ENCODE measurements around the gene TMEM198. TPM values are rescaled to one million over a fixed set of nuclear protein-coding genes. Genes with fewer than 3 reads are reported as not detected.

Gene TMEM198
- total RNA-seq, 8 experiments from 2014 or later = 4.8 to 26.5 (median 11.1) TPM

DNA sequence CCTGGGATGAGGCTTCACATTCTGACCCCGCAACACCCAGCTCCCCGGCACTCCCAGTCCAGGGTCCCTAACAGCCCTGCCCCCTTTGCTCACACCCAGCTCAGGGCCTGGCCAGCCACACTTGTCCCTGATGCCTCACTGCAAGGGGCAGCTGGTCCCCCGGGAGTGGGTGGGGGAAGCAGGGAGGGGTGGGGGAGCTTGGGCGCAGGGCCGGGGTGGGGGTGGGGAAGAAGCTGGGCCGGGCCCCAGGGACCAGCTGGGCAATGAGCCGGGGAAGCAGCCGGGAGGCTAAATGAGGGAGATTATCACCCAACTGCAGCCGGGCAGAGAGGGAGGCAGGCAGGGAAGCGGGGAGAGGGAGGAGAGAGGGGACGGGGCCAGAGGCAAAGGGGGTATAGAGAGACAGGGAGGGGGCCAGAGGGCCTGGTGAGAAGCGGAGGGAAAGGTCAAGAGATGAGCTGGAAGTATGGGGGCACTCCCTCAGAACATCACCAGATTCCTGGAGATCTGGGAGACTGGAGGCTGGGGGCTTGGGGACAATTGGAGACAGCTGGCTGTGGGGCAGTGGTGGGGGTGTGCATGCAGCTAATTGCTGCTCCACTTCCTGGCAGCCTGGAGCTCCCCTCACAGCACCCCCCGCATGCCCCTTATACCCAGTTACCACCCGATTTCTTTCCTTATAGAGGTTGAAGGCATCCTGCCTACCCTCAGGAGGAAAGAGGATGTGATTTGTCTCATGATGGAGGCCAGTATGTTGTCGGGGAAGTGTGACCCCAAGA lies 32.1 kb upstream of the TMEM198 start:
- Histone ChIP-seq H3K4me3 (no peak overlapping the region), H3K27ac (peak overlapping the region; percentile 84 to 89), H3K4me1 (replicated peaks in 1 of 2) (peaks cover 98 to 100% of the 10 kb centered on the region in 2 donors)
- in situ Hi-C loops (cut with MboI; ENCODE audit: low pct_unique_long_range_greater_than_20kb in 2 of 9, low sequenced_read_pairs in 9 of 9, unreplicated experiment in 9 of 9) = loop anchor here in 1 of 9 experiments (25.0 kb wide), 1 partner anchor 99 kb away; the partner anchor contains the start of gene DES
- 17 to 100% (median 57%) methylated on average over 1 to 2 of the region's 15 CpGs; no CpG with 5 or more reads in 4 of the 10 experiments for WGBS, 10 experiments
- no peak for ATAC-seq (replicated peaks in 6 of 8)

DNA sequence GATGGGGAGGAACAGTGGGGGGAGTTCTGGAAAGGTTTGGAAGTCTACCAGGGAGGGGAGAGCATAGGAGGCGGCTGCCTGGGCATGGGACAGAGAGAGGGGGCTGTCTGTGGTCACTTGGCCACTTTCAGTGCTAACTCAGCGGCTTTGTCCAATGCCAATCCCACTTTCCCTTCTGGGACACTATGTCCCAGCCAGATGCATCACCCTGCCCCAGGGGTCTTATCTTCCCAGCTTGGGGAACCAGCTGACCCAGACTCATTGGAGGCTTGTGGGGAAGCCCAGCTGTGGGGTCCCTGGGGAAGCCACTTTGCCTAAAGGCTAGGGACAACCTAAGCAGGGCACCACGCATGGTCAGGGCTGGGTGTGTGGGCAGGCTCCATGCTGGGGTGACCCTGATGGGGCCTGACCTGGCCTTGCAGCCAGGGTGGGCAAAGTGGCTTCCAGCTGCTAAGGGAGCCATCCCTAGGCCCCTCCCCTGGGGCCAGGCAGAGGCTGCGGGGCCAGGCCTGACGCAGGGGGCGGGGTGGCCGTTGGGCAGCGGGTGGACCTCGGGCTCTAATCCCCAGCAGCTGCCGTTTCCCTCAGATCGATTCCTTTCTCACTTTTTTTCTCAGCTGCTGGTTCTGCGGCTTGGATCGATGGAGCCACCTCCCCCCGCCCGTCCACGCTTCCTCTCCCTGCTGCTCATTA lies 31.2 kb upstream of the TMEM198 start:
- no peak overlapping the region for H3K4me3 ChIP-seq
- peak overlapping the region; percentile 84 to 89 for H3K27ac ChIP-seq
- ATAC-seq (replicated peaks in 6 of 8) = peak in 2 of 8 experiments; percentile 6 to 10
- H3K4me1 ChIP-seq (replicated peaks in 1 of 2) = peaks cover 98% of the 10 kb centered on the region in 2 donors
- in situ Hi-C loops (cut with MboI; ENCODE audit: low pct_unique_long_range_greater_than_20kb in 2 of 9, low sequenced_read_pairs in 9 of 9, unreplicated experiment in 9 of 9) = loop anchor here in 1 of 9 experiments (25.0 kb wide), 1 partner anchor 100 kb away; the partner anchor contains the start of gene DES
- 53 to 83% (median 80%) methylated on average over 1 to 2 of the region's 16 CpGs; no CpG with 5 or more reads in 5 of the 10 experiments for WGBS, 10 experiments

DNA sequence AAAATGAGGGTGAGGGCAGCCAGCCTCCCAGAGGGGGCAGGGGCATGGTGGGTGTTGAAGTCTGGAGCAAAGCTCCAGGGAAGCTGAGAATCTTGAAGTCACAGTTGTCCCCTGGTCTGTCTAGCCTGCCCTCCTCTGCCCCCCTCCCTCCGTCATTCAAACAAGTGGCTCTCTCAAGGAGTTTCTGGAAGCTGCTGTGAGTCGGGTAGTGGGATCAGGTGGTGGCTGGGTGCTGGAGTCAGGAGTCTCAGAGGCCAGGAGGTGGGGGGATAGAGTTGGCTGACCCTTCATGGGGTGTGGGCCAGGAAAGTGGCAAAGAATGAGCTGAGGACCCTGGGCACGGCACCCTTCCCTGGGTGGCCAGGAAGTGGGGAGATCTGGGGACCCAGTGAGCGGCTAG lies 30.0 kb upstream of the TMEM198 start:
- 20 to 80% methylated on average over 1 of the region's 4 CpGs; no CpG with 5 or more reads in 8 of the 10 experiments for WGBS, 10 experiments
- Histone ChIP-seq H3K4me3 (peak overlapping the region in 4 of 5 donors; percentile 2 to 19 (median 14)), H3K27ac (peak overlapping the region; percentile 84 to 89), H3K4me1 (replicated peaks in 1 of 2) (peaks cover 96 to 97% of the 10 kb centered on the region in 2 donors)
- ATAC-seq (replicated peaks in 6 of 8) = peak in 5 of 8 experiments; percentile 0 to 21 (median 6)
- in situ Hi-C loops (cut with MboI; ENCODE audit: low pct_unique_long_range_greater_than_20kb in 2 of 9, low sequenced_read_pairs in 9 of 9, unreplicated experiment in 9 of 9) = loop anchor here in 1 of 9 experiments (25.0 kb wide), 1 partner anchor 101 kb away; the partner anchor contains the start of gene DES

DNA sequence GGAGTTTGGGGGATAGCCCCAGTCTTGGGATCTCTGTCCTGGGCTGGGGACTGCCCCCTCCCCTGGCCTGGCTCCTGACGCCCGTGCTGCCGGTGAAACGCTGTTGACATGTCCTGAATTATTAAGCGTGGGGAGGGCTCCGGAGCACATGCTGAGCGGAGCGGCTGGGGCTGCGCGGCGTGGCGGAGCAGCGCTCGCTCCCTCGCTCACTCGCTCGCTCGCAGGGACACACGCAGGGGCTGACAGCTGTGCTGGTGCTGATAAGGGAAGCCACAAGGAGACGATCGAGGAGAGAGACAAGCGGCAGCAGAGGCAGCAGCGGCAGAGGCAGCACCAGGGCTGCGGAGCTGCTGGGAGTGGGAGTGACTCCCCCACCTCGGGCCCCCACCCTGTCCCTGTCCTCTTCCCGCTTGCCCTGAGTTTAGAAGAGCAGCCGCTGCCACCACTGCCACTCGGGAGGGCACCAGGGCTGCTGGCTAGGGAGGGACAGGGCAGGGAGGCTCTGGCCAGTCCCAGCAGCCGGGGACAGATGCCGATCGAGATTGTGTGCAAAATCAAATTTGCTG lies 29.5 kb upstream of the TMEM198 start, which contains the start of gene ASIC4:
ASIC4 (plus strand) TSS at position 287 of the 566 bp plus-strand sequence; CDS start at position 530, 243 bp downstream.
- H3K4me1 ChIP-seq (replicated peaks in 1 of 2) = peaks cover 96 to 97% of the 10 kb centered on the region in 2 donors
- peak in 6 of 8 experiments; percentile 6 to 69 (median 62) for ATAC-seq (replicated peaks in 6 of 8)
- peak within 1 kb of the TSS; percentile 84 to 89 for H3K27ac ChIP-seq
- H3K4me3 ChIP-seq = peak within 1 kb of the TSS in 4 of 5 donors; percentile 2 to 19 (median 14)
- in situ Hi-C loops (cut with MboI; ENCODE audit: low pct_unique_long_range_greater_than_20kb in 2 of 9, low sequenced_read_pairs in 9 of 9, unreplicated experiment in 9 of 9) = loop anchor here in 1 of 9 experiments (25.0 kb wide), 1 partner anchor 102 kb away; the partner anchor contains the start of gene DES
- 0 to 73% (median 30%) methylated on average over 1 to 5 of the region's 31 CpGs; no CpG with 5 or more reads in 6 of the 10 experiments for WGBS, 10 experiments

DNA sequence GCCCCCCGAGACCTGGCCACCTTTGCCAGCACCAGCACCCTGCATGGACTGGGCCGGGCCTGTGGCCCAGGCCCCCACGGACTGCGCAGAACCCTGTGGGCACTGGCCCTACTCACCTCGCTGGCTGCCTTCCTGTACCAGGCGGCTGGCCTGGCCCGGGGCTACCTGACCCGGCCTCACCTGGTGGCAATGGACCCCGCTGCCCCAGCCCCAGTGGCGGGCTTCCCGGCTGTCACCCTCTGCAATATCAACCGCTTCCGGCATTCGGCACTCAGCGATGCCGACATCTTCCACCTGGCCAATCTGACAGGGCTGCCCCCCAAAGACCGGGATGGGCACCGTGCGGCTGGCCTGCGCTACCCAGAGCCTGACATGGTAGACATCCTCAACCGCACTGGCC lies 29.0 kb upstream of the TMEM198 start:
- in situ Hi-C loops (cut with MboI; ENCODE audit: low pct_unique_long_range_greater_than_20kb in 2 of 9, low sequenced_read_pairs in 9 of 9, unreplicated experiment in 9 of 9) = loop anchor here in 1 of 9 experiments (25.0 kb wide), 1 partner anchor 103 kb away; the partner anchor contains the start of gene DES
- Histone ChIP-seq H3K27ac (peak overlapping the region; percentile 84 to 86), H3K4me3 (peak overlapping the region in 1 of 5 donors; percentile 19), H3K4me1 (replicated peaks in 1 of 2) (peaks cover 96 to 97% of the 10 kb centered on the region in 2 donors)
- ATAC-seq (replicated peaks in 6 of 8) = no peak
- 83 to 100% (median 93%) methylated on average over 1 to 7 of the region's 21 CpGs; no CpG with 5 or more reads in 5 of the 10 experiments for WGBS, 10 experiments

DNA sequence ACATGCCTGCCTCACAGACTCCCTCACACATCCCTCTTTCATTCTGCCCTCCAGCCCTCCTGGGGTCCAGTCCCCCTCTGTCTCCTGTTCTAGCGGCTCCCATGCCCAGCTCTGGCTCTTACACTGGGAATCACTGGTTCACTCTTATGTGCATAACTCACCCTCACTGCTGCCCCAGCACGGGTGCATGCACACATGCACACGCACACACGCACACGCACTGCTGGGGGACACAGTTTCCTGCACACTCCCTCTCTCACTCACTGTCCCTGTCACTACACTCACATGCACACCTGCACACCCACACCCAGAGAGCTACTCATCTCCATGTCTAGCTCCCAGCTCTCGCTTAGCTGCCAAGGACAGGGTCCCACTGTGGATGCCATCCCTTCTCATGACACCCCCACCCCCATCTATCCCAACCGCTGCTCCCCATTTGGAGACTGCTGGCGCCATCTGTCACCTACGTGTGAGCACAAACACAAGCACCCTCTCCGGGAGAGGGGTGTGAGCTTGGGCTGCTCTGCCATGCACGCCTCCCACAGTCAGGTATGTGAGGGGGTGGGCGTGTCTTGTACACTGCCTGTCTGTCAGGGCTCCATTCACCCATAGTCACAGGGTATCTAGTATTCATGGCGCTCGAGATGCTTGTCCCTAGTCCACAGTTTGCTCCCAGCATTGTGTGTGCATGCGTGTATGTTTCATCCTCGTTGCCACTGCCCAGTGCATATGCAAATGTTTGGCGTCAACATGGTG lies 27.8 kb upstream of the TMEM198 start:
- Histone ChIP-seq H3K27ac (peak overlapping the region; percentile 42 to 86), H3K4me1 (replicated peaks in 1 of 2) (peaks cover 97 to 98% of the 10 kb centered on the region in 2 donors), H3K4me3 (peak overlapping the region in 2 of 5 donors; percentile 5 to 19)
- 57 to 100% (median 100%) methylated on average over 1 to 4 of the region's 17 CpGs; no CpG with 5 or more reads in 5 of the 10 experiments for whole genome bisulfite sequencing, 10 experiments
- in situ Hi-C loops (cut with MboI; ENCODE audit: low pct_unique_long_range_greater_than_20kb in 2 of 9, low sequenced_read_pairs in 9 of 9, unreplicated experiment in 9 of 9) = loop anchor here in 1 of 9 experiments (25.0 kb wide), 1 partner anchor 104 kb away; the partner anchor contains the start of gene DES
- ATAC-seq (replicated peaks in 6 of 8) = no peak

DNA sequence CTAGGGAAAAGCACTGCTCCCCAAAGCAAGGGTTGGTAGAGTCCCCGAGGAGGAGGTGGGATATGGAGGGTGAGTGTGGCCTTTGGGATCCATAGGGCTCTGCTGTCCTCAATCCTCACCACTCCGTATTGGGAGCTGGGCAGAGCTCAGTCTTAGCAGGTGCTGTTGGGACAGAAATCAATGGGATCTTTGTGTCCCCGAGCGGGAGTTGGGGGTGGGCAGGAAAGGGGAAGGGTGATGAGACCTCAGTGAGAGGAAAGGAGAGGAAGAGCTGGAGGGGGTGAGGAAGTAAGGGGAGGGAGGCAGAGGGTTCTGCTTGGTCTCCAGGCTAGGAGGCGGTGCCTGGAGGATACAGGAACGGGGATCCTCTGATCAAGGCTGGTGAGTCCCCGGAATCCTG lies 26.9 kb upstream of the TMEM198 start:
- WGBS, 10 experiments = 79 to 100% methylated on average over 1 to 5 of the region's 7 CpGs; no CpG with 5 or more reads in 8 of the 10 experiments
- in situ Hi-C loops (cut with MboI; ENCODE audit: low pct_unique_long_range_greater_than_20kb in 2 of 9, low sequenced_read_pairs in 9 of 9, unreplicated experiment in 9 of 9) = loop anchor here in 1 of 9 experiments (25.0 kb wide), 1 partner anchor 105 kb away; the partner anchor contains the start of gene DES
- ATAC-seq (replicated peaks in 6 of 8) = no peak
- Histone ChIP-seq H3K4me1 (replicated peaks in 1 of 2) (peaks cover 97 to 98% of the 10 kb centered on the region in 2 donors), H3K27ac (peak overlapping the region; percentile 41 to 86), H3K4me3 (peak overlapping the region in 2 of 5 donors; percentile 5 to 19)

DNA sequence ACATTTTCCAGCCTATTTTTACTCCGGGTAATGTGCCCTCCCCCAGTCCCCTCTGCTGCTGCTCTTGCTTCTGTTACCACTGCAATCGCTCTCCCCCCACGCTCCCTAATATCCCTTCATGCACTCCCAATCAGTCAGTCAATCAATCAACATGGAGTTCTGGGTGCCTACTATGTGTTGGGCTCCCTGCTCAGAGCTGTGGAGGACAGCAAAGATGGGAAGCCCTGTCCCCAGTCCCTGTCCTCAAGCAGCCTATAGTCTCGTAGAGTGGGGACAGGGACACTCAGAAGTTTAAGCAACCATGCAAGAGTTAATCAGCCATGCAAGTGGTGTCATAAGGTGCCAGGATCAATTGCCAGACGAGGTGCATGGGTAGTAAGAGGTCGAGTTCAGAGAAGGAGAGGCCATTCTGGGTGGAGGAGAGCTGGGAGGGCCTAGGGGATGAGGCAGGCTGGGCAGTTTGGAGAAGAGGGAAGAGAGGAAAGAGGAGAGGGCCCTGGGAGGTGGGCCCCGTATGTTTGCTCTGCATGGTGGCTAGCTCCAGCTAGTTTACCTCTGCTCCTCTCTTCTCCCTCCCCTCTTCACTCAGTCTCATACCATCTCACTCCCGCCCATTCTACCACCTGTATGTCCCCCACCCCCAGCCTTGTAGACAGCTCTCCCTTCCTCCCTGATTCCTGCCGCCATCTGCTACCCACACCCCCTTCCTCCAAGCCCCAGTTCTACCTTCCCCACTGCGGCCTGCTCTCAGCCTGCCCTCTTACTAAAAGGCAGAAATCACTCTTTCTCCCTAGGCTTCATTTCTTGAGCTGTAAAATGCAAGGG lies 25.7 kb upstream of the TMEM198 start:
- Histone ChIP-seq H3K4me1 (replicated peaks in 1 of 2) (peaks cover 95 to 96% of the 10 kb centered on the region in 2 donors), H3K27ac (peak overlapping the region; percentile 15 to 48), H3K4me3 (no peak overlapping the region)
- WGBS, 10 experiments = 0 to 80% (median 59%) methylated on average over 1 to 4 of the region's 10 CpGs; no CpG with 5 or more reads in 3 of the 10 experiments
- no peak for ATAC-seq (replicated peaks in 6 of 8)
- in situ Hi-C loops (cut with MboI; ENCODE audit: low pct_unique_long_range_greater_than_20kb in 2 of 9, low sequenced_read_pairs in 9 of 9, unreplicated experiment in 9 of 9) = loop anchor here in 1 of 9 experiments (25.0 kb wide), 1 partner anchor 106 kb away; the partner anchor contains the start of gene DES

DNA sequence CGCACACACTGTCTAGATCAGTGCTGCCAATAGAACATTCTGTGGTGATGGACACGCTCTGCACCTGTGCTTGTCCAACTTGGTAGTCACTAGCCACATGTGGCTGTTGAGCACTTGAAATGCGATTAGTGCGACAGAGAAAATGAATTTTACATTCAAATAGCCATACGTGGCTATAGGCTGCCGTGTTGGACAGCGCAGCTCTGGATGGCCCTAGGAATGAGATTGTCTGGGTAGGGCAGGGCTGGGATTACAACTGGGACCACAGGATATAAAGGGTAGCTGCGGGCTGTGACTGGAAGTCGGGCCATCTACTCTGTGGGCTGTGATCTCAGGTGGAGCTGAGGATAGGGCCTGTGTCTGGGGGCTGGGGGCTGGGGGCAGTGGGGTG lies 24.3 kb upstream of the TMEM198 start:
- Histone ChIP-seq H3K27ac (peak overlapping the region; percentile 56 to 80), H3K4me3 (no peak overlapping the region), H3K4me1 (replicated peaks in 1 of 2) (peaks cover 86 to 89% of the 10 kb centered on the region in 2 donors)
- WGBS, 10 experiments = 80 to 100% (median 100%) methylated on average over 1 to 4 of the region's 9 CpGs; no CpG with 5 or more reads in 5 of the 10 experiments
- in situ Hi-C loops (cut with MboI; ENCODE audit: low pct_unique_long_range_greater_than_20kb in 2 of 9, low sequenced_read_pairs in 9 of 9, unreplicated experiment in 9 of 9) = loop anchor here in 1 of 9 experiments (25.0 kb wide), 1 partner anchor 107 kb away; the partner anchor contains the start of gene DES
- ATAC-seq (replicated peaks in 6 of 8) = no peak

DNA sequence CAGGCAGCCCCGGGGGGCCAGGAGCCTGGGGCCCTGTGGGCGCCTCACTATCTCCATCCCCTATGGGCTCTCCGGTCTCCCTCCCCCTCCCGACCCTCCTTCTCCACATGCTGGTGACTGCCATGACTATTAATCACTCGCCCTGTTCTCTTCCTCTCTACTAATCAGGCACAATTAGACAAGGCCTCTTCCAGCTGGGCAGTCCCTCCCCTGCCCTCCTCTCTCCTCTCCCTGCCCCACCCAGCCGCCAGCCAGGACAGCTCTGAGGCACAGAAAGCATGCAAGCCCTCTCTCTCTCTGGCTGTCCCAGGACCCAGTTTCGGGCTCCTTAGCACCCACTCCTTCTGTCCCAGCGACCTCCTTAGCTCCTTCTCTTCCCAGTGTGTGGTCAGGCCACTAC lies 23.7 kb upstream of the TMEM198 start:
- Histone ChIP-seq H3K4me3 (no peak overlapping the region), H3K27ac (peak overlapping the region; percentile 80 to 84), H3K4me1 (replicated peaks in 1 of 2) (peaks cover 81 to 88% of the 10 kb centered on the region in 2 donors)
- ATAC-seq (replicated peaks in 6 of 8) = peak in 7 of 8 experiments; percentile 3 to 61 (median 44)
- WGBS, 10 experiments = 61% methylated on average over 2 of the region's 8 CpGs; no CpG with 5 or more reads in 9 of the 10 experiments
- in situ Hi-C loops (cut with MboI; ENCODE audit: low pct_unique_long_range_greater_than_20kb in 2 of 9, low sequenced_read_pairs in 9 of 9, unreplicated experiment in 9 of 9) = loop anchor here in 5 of 9 experiments (10.0 to 25.0 kb wide), 3 partner anchors 108 to 125 kb away; partner anchors contain the start of gene DES (in 1 of the 5)

Data from motor neuron (in vitro differentiated cells).